GM18951 (cell line): Measurements from ENCODE around the gene LRRC8D.

Source experiments
- POLR2A ChIP-seq: IDR thresholded peaks from 4 replicates; pipeline ENCODE4 v1.6.1; 2011; ENCODE audit warnings: mild to moderate bottlenecking; ENCODE audit not compliant: insufficient read length, insufficient read depth; ENCODE audit errors: extremely low read depth
- in situ Hi-C: fragments of 300-500 bp; cut with MboI; formaldehyde crosslinking; loops from one replicate; pipeline ENCODE4 v1.12.0; 2022; ENCODE audit warnings: low sequenced_read_pairs, mixed read lengths, inconsistent platforms; ENCODE audit not compliant: unreplicated experiment

The LRRC8D gene

GRCh38 chr1:89980605-89981004, 159.8 kb downstream of the LRRC8D start:
- no peak for TF ChIP-seq POLR2A

GRCh38 chr1:89982846-89983245, 162.0 kb downstream of the LRRC8D start:
- in situ Hi-C loops: loop anchor here (25.0 kb wide), 1 partner anchor 346 kb away; the partner anchor contains the start of gene LRRC8C

More at GRCh38 chr1:89980605-89981004, 159.8 kb downstream of the LRRC8D start:
- in situ Hi-C loops: loop anchor here (25.0 kb wide), 1 partner anchor 343 kb away; the partner anchor contains the start of gene LRRC8C

DNA sequence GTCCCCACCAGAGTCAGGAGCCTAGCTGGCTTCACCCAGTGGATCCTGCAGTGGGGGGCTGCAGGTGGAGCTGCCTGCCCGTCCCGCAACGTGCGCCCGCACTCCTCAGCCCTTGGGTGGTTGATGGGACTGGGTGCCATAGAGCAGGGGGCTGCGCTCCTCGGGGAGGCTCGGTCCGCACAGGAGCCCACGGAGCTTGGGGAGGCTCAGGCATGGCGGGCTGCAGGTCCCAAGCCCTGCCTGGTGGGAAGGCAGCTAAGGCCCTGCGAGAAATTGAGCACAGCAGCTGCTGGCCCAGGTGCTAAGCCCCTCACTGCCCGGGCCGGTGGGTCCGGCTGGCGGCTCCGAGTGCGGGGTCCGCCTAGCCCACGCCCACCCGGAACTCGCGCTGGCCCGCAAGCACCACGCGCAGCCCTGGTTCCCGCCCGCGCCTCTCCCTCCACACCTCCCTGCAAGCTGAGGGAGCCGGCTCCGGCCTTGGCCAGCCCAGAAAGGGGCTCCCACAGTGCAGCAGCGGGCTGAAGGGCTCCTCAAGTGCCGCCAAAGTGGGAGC, 163.8 kb downstream of the LRRC8D start:
- in situ Hi-C loops: loop anchor here (25.0 kb wide), 1 partner anchor 347 kb away; the partner anchor contains the start of gene LRRC8C

DNA sequence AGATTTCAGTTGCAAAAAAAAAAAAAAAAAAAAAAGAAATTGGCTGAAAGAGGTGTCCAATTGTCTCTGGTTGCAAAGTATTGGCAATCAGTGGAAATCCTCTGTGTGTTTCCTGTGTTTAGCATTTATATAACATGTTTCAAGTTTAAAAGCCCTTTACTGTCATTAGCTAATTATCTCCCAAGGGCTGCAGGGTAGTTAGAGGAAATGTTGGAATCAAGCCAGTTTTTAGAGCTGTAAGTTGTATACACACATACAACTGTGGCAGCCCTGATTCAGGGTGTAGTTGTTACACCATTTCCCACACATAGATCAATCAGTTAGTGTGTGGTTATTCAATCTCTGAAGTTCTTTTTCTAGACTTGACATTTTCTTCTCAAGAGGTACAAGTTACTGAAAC, 165.2 kb downstream of the LRRC8D start:
- in situ Hi-C loops: loop anchor here (25.0 kb wide), 1 partner anchor 349 kb away; the partner anchor contains the start of gene LRRC8C
- no peak for TF ChIP-seq POLR2A
